Bone marrow (tissue), 2 donors: Measurements from ENCODE around the gene SAMD14.

Experiments
- DNase-seq, 2 donors: peaks; one replicate each; lab custom pipeline; 2025; lab: John Stamatoyannopoulos, UW

Gene SAMD14

DNA sequence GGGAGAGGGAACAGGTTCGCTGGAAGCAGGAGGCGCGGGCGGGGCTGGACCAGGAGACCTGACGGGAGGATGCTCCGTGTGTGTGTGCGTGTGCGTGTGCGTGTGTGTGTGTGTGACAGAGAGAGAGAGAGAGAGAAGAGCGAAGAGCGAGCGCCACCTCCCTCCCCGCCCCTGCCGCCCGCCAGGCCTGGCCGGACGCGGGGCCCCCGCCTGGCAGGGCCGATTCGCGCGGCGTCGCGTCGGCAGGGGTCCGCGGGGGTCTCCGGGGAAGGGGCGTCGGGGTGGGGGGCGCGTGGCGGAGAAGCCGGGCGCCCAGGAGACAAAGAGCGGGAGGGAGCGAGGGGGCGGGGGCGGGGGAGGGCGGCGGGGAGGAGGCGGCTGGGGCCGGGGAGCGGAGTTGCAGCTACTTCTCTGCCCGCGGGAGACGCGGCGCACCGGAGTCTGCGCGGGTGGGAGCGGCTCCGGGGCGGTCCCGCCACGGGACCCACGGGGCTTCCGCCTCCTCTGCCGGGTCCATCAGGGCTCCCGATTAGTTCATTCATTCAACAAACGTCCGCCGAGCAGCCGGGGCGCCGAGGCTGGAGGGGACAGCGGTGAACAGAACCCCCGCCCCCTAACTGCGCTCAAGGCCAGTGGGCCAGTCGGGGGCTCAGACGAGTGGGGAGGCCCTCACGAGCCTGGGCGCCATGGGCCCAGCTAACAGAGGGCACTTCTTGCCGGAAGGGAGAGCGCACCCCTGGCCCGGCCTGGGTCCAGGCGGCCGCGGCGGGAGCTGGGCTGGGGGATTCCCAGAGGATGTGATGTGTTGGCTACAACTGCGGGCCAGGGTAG lies at the start of gene SAMD14:
TSS of gene SAMD14 (minus strand) at position 433 of the 831 bp plus-strand sequence. CDS start 5,201 bp downstream, outside the sequence.
- DNase-seq = peak in 1 of 2 donors; percentile 14

GRCh38 chr17:50177983-50178834 lies 48.2 kb upstream of the SAMD14 start:
- DNase-seq = peak in 1 of 2 donors; percentile 68

GRCh38 chr17:50177476-50177875 lies 47.5 kb upstream of the SAMD14 start:
- DNase-seq = no peak

DNA sequence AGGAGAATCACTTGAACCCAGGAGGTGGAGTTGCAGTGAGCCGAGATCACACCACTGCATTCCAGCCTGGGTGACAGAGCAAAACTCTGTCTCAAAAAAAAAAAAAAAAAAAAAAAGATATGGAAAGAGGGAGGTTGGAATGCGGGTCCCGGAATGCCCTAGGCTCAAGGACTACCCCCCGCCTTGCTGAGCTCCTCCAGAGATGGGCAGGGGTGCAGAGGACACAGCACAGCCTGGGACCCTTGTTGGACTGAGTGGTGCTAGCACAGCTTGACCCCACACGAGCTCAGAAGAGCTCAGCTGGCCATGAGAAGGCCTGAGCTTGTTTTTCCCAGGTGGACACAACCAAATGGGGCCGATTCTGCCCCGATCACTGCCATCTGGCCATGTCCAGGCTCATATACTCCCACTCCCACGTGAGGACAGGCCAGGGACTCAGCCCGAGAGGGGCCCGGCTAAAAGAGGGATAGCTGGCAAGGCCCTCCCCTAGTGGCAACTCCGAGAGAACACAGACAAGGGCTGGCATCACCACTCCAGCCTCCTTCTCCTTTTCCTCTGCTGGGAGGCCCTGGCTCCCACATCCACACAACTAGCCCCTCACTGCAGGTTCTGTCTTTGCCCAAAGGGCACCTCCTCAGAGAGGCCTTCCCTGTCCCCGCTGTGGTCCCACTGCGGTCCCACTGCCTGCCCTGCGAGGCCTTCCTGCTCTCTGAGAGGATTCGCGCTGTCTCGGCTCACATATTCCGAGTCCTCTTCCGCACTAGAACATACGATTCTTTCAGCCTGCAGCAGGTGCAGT lies 46.8 kb upstream of the SAMD14 start:
- DNase-seq = no peak

GRCh38 chr17:50175035-50175807 lies 45.3 kb upstream of the SAMD14 start:
- no peak for DNase-seq

- DNase-seq = no peak
These were observed 44.5 kb upstream of the SAMD14 start for GRCh38 chr17:50174444-50174843.

- DNase-seq = no peak
These were observed 43.5 kb upstream of the SAMD14 start for GRCh38 chr17:50173335-50173941.

DNA sequence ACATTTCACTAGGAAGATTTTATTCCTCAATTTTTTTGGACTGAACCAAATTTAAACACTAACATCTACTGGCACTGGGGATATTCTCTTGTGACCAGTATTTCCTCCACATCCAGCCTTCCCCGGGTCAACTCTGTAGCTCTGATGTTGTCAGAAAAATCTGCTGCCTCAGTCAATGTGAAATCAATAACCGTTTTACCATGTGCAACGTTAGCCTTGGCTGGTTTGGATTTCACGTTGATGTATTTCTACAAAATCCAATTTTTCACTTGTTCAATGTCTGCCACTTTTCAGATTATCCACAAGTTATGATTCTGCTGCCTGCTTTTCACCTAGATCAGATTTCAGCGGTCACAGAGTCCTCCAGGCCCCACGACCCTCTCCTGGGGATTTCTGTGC lies 43.0 kb upstream of the SAMD14 start:
- DNase-seq = no peak

DNA sequence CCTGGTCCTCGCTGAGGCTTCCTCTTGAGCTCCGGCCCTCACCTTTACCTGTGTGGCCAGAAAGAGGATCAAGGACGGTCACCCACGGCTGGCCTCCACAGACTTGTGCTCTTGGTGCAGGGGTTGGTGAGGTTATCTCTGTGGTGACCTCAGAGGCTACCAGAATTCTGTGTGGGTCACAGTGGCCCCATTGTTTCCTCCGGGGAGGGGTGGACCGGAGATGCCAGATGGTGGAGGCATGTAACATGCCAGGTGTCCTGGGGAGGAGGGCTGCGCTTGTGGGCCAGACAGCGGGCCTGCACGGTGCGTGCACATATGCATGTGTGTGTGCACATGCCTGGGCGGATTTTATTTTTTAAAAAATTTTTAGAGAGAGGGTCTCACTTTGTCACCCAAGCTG lies 42.2 kb upstream of the SAMD14 start:
- DNase-seq = no peak

DNA sequence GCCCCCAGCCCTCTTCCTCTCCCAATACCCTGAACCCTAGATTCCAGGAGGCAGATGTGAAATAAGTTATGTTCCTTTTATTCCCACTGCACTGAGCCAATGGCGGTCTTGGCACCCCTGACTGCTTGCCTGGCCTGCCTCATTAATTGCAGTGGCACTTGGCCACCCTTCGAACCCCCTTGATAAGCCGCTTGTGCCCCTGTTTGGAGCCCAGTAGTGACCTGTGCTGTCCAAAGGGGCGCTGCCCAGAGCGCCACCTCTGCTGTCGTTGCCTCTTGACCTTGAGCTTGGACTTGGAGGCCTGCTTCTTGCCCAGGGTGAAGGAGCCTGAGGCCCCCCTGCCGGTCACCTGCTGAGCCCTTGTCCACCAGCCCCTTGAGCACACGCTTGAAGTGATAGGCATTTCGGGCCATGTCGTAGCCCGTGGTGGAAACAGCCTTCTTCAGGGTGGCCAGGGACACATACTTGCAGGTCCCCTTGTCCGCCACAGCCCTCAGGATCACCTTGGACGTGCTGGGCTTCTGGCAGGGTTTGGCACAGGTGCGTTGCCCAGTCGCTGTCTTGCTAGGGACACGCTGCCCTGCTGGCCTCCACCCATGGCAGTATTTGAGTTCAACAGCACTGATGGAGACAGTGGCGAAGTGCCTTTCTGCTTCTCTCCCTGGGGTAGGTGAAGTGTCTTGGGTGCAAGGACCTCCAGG lies 41.6 kb upstream of the SAMD14 start:
- no peak for DNase-seq

- DNase-seq = no peak
These were observed 40.9 kb upstream of the SAMD14 start for GRCh38 chr17:50170662-50171370.

- no peak for DNase-seq
These were observed 40.0 kb upstream of the SAMD14 start for GRCh38 chr17:50169881-50170459.

GRCh38 chr17:50169121-50169764 lies 39.3 kb upstream of the SAMD14 start:
- DNase-seq = peak; percentile 48 to 91

DNA sequence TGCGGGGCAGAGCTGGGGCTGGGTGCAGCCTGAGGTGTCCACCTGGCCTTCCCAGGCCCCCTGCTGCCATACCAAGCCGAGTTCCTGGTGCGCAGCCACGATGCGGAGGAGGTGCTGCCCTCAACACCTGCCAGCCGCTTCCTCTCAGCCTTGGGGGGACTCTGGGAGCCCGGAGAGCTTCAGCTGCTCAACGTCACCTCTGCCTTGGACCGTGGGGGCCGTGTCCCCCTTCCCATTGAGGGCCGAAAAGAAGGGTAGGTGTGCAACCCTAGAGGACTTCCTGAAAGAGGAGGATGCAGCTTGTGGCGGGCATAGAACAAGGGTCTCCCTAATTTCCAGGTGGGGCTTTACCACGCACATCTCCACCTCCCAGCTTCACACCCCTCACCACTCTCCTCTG lies 38.4 kb upstream of the SAMD14 start:
- no peak for DNase-seq

DNA sequence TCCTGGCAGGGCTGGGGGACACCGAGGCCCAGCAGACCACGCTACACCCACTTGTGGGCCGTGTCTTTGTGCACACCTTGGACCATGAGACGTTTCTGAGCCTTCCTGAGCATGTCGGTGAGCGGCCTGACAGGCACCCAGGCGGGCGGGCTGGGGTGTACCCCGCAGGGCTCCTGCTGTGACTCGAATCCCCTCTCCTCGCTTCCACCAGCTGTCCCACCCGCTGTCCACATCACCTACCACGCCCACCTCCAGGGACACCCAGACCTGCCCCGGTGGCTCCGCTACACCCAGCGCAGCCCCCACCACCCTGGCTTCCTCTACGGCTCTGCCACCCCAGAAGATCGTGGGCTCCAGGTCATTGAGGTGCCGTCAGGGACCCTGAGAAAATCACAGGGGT lies 37.4 kb upstream of the SAMD14 start:
- DNase-seq = no peak

- no peak for DNase-seq
These were observed 36.7 kb upstream of the SAMD14 start for GRCh38 chr17:50166518-50167181.

DNA sequence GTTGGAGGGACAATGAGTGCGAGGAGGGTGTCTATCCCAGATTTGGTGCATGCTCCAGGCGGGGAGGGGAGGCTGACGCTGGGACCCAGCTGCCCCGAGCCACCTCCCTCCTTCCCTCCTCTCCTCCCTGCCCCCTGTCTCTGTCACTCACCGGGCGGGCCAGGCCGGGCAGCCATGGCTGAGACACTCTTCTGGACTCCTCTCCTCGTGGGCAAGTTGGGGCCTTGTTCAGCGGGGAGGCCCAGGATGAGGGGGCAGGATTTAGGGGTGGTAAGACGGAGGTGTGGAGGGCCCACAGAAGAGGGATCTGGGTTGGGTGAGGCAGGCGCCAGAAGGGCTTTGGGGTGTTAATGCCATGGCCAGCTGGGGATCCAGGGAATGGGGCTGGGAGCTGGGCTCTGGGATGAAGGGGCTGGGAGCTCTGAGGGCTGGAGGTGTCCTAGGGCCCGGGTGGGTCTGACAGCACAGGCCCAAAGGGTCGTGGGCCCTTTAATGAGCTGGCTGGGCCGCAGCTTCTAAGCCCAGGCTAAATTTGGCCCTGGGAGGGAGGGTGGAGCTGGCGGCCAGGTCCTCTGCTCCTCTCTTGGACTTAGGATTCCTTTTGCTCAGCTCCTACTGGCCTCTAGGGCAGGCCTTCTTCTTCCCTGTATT lies 36.0 kb upstream of the SAMD14 start, which contains the start of gene SGCA:
TSS of gene SGCA (plus strand) at position 139 of the 651 bp plus-strand sequence. CDS start at position 175, 36 bp downstream.
- DNase-seq = no peak

GRCh38 chr17:50165466-50165865 lies 35.5 kb upstream of the SAMD14 start:
- DNase-seq = no peak
